K562 (cell line): ENCODE data around the gene FCRLA. TPM values are rescaled to one million over a fixed set of nuclear protein-coding genes. Genes with fewer than 3 reads are reported as not detected.

Experiments used
- GABPB1 ChIP-seq: sonication (generic); formaldehyde crosslinking; IDR thresholded peaks from 2 replicates; pipeline ENCODE4 v1.8.0; 2022; ENCODE audit warnings: mild to moderate bottlenecking, missing genetic modification reagents
- HDAC6 ChIP-seq: IDR thresholded peaks from 2 replicates; pipeline ENCODE4 v1.6.1; 2012; ENCODE audit warnings: low read depth, mild to moderate bottlenecking, control low read depth, inconsistent platforms, low read length, moderate library complexity
- HNRNPH1 ChIP-seq: fragments of 200-400 bp; formaldehyde crosslinking; optimal IDR thresholded peaks from 2 replicates; pipeline ENCODE3; 2017; ENCODE audit warnings: low read depth, mild to moderate bottlenecking, low read length, moderate library complexity
- KLF1 ChIP-seq: fragments of 450-650 bp; IDR thresholded peaks from 2 replicates; pipeline ENCODE4 v1.6.1; 2016; ENCODE audit warnings: missing genetic modification characterization, missing compliant biosample characterization
- KLF13 ChIP-seq: fragments of 450-650 bp; IDR thresholded peaks from 2 replicates; pipeline ENCODE4 v1.6.1; 2016; ENCODE audit warnings: missing genetic modification characterization, low read depth, mild to moderate bottlenecking, missing compliant biosample characterization, moderate library complexity, borderline replicate concordance
- NONO ChIP-seq, 2 experiments: fragments of 200-400 bp in 1 of 2; fragments of 450-650 bp in 1 of 2; formaldehyde crosslinking in 1 of 2; IDR thresholded peaks; 2 replicates each; pipeline ENCODE4 v1.6.1; 2017; ENCODE audit warnings: low read depth in 2 of 2, mild to moderate bottlenecking in 2 of 2, moderate library complexity in 2 of 2, low read length in 1 of 2
- ZFX ChIP-seq: sonication (generic); formaldehyde crosslinking; IDR thresholded peaks from 2 replicates; pipeline ENCODE4 v1.8.0; 2022; ENCODE audit warnings: mild to moderate bottlenecking, missing genetic modification reagents, moderate library complexity
- ZNF384 ChIP-seq: IDR thresholded peaks from 2 replicates; pipeline ENCODE4 v1.6.1; 2012; ENCODE audit warnings: low read depth, low read length, improper control_type of control experiment
- ZNF398 ChIP-seq: fragments of 250-450 bp; sonication (Bioruptor Pico); IDR thresholded peaks from 2 replicates; pipeline ENCODE4 v1.8.0; 2021; ENCODE audit warnings: moderate library complexity, mild to moderate bottlenecking, inconsistent platforms
- ZNF407 ChIP-seq: fragments of 450-650 bp; IDR thresholded peaks from 2 replicates; pipeline ENCODE4 v1.6.1; 2016; ENCODE audit warnings: low read depth
- polyA plus RNA-seq, 8 experiments: library from polyadenylated mRNA; depleted of rRNA in 4 of 8; stranded (reverse) in 5 of 8; unstranded in 3 of 8; fragments of >200 nt; fragmentation: Nextera tagmentation in 2 of 8; fragmentation: Illumina TruSeq in 1 of 8; extraction: Ambion mirVana in 2 of 8; extraction: Trizol in 1 of 8; gene quantifications; 2 replicates each; pipeline versions ENCODE4 v1.2.1 to v1.2.3, GENCODE V29; 2011 to 2014; ENCODE audit warnings: inconsistent platforms in 1 of 8, missing spikeins in 1 of 8
- total RNA-seq, 7 experiments: library from RNA; depleted of rRNA in 6 of 7; stranded (reverse); fragments of >200 nt in 6 of 7; fragmentation: Illumina TruSeq in 2 of 7; extraction: Trizol in 2 of 7; gene quantifications; 2 replicates each; pipeline versions ENCODE4 v1.2.1 to v1.2.3, GENCODE V29; 2011 to 2021; ENCODE audit warnings: low replicate concordance in 1 of 7
- TF ChIP-seq, protein P1 (sequence below): sonication (generic); formaldehyde crosslinking; IDR thresholded peaks from 2 replicates; pipeline ENCODE4 v1.8.1; 2023; ENCODE audit warnings: mild to moderate bottlenecking, missing genetic modification reagents, moderate library complexity
- TF ChIP-seq, protein P2 (sequence below): fragments of 250-450 bp; sonication (Bioruptor Pico); IDR thresholded peaks from 2 replicates; pipeline ENCODE4 v1.5.0; 2022; ENCODE audit warnings: mild to moderate bottlenecking

Gene FCRLA
- total and polyA plus RNA-seq, 9 of the 15 experiments (the other 6 are each of a cell fraction or from before 2014, with no cell fraction given) = 0.09 to 0.84 (median 0.44) TPM

GRCh38 chr1:161749509-161750407 lies 42.7 kb downstream of the FCRLA start, which contains the start of gene DUSP12 (continued):
- TF ChIP-seq ZFX (CRISPR knock-in tag) (peak; percentile 98), ZNF384 (no peak), ZNF398 (CRISPR knock-in tag) (no peak), KLF1 (no peak), GABPB1 (CRISPR knock-in tag) (peak; percentile 82), NONO (IDR thresholded peaks at IDR 0.05; ENCODE audit: low read depth in 2 of 2, low read length in 1 of 2) (peak in 1 of 2 experiments; percentile 52; a peak in 2 of 4 replicates), HNRNPH1 (no peak), KLF13 (tag) (no peak), HDAC6 (peak; percentile 48; the same call in 1 of the 2 replicates), ZNF407 (peak; percentile 55; the same call in 1 of the 2 replicates)
- TF ChIP-seq, protein P1, sequence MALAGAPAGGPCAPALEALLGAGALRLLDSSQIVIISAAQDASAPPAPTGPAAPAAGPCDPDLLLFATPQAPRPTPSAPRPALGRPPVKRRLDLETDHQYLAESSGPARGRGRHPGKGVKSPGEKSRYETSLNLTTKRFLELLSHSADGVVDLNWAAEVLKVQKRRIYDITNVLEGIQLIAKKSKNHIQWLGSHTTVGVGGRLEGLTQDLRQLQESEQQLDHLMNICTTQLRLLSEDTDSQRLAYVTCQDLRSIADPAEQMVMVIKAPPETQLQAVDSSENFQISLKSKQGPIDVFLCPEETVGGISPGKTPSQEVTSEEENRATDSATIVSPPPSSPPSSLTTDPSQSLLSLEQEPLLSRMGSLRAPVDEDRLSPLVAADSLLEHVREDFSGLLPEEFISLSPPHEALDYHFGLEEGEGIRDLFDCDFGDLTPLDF (CRISPR knock-in tag) = peak; percentile 62; the same call in 1 of the 2 replicates
- TF ChIP-seq, protein P2, sequence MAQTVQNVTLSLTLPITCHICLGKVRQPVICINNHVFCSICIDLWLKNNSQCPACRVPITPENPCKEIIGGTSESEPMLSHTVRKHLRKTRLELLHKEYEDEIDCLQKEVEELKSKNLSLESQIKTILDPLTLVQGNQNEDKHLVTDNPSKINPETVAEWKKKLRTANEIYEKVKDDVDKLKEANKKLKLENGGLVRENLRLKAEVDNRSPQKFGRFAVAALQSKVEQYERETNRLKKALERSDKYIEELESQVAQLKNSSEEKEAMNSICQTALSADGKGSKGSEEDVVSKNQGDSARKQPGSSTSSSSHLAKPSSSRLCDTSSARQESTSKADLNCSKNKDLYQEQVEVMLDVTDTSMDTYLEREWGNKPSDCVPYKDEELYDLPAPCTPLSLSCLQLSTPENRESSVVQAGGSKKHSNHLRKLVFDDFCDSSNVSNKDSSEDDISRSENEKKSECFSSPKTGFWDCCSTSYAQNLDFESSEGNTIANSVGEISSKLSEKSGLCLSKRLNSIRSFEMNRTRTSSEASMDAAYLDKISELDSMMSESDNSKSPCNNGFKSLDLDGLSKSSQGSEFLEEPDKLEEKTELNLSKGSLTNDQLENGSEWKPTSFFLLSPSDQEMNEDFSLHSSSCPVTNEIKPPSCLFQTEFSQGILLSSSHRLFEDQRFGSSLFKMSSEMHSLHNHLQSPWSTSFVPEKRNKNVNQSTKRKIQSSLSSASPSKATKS (CRISPR knock-in tag) = no peak
